ENCODE measurements around the gene CMIP.

DNA sequence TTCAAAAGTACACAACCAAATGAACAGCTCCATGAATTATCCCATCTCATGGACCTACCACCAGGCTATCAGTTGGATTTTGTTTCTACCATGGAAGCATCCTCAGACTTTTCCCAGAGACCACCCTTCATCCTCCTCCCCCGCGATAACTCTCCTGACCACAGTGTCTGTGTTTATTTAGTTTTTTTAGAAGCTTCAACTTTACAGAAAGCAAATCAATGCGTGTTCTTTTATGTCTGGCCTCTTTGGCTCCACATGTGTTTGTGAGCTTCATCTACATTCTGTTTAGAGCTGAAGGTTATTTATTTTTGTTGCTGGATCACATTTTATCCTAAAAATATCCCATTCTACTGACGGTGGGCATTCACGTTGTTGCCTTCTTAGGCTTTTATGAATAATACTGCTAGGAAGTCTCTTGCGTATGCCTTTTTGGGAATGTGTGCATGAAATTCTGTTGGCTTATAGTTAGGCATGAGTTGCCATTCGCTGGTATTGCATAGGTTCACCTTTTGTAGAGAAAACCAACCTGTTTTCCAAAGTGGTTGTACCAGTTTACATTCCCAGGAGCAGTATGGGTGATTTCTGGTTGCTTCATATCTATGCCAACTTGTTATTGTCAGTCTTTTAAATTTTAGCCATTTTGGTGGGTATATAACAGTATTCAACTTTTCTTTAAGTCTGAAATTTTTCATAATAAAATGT is 83.0 kb downstream of the CMIP start:
- TF ChIP-seq, protein P1, sequence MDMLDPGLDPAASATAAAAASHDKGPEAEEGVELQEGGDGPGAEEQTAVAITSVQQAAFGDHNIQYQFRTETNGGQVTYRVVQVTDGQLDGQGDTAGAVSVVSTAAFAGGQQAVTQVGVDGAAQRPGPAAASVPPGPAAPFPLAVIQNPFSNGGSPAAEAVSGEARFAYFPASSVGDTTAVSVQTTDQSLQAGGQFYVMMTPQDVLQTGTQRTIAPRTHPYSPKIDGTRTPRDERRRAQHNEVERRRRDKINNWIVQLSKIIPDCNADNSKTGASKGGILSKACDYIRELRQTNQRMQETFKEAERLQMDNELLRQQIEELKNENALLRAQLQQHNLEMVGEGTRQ (IDR thresholded peaks at IDR 0.05; ENCODE audit: borderline replicate concordance, low read depth, low read length): no peak
- TF ChIP-seq, protein P2, sequence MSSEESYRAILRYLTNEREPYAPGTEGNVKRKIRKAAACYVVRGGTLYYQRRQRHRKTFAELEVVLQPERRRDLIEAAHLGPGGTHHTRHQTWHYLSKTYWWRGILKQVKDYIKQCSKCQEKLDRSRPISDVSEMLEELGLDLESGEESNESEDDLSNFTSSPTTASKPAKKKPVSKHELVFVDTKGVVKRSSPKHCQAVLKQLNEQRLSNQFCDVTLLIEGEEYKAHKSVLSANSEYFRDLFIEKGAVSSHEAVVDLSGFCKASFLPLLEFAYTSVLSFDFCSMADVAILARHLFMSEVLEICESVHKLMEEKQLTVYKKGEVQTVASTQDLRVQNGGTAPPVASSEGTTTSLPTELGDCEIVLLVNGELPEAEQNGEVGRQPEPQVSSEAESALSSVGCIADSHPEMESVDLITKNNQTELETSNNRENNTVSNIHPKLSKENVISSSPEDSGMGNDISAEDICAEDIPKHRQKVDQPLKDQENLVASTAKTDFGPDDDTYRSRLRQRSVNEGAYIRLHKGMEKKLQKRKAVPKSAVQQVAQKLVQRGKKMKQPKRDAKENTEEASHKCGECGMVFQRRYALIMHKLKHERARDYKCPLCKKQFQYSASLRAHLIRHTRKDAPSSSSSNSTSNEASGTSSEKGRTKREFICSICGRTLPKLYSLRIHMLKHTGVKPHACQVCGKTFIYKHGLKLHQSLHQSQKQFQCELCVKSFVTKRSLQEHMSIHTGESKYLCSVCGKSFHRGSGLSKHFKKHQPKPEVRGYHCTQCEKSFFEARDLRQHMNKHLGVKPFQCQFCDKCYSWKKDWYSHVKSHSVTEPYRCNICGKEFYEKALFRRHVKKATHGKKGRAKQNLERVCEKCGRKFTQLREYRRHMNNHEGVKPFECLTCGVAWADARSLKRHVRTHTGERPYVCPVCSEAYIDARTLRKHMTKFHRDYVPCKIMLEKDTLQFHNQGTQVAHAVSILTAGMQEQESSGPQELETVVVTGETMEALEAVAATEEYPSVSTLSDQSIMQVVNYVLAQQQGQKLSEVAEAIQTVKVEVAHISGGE (CRISPR knock-in tag; IDR thresholded peaks at IDR 0.05): no peak
- TF ChIP-seq, protein P3, sequence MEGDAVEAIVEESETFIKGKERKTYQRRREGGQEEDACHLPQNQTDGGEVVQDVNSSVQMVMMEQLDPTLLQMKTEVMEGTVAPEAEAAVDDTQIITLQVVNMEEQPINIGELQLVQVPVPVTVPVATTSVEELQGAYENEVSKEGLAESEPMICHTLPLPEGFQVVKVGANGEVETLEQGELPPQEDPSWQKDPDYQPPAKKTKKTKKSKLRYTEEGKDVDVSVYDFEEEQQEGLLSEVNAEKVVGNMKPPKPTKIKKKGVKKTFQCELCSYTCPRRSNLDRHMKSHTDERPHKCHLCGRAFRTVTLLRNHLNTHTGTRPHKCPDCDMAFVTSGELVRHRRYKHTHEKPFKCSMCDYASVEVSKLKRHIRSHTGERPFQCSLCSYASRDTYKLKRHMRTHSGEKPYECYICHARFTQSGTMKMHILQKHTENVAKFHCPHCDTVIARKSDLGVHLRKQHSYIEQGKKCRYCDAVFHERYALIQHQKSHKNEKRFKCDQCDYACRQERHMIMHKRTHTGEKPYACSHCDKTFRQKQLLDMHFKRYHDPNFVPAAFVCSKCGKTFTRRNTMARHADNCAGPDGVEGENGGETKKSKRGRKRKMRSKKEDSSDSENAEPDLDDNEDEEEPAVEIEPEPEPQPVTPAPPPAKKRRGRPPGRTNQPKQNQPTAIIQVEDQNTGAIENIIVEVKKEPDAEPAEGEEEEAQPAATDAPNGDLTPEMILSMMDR (IDR thresholded peaks at IDR 0.05 in 2 of 3, conservative IDR thresholded peaks at IDR 0.05 in 1 of 3; ENCODE audit: control insufficient read depth in 2 of 3, extremely low read depth in 1 of 3, insufficient read depth in 1 of 3, low read depth in 3 of 3, low read length in 3 of 3): no peak

Data from GM12878 (cell line).